NCI-H2081 (cell line): Measurements from ENCODE around the gene DLGAP5.

ENCODE experiments used
- DNase-seq, 2 experiments: peaks; one replicate each; lab custom pipeline; 2025; lab: John Stamatoyannopoulos, UW

DLGAP5 gene

DNA sequence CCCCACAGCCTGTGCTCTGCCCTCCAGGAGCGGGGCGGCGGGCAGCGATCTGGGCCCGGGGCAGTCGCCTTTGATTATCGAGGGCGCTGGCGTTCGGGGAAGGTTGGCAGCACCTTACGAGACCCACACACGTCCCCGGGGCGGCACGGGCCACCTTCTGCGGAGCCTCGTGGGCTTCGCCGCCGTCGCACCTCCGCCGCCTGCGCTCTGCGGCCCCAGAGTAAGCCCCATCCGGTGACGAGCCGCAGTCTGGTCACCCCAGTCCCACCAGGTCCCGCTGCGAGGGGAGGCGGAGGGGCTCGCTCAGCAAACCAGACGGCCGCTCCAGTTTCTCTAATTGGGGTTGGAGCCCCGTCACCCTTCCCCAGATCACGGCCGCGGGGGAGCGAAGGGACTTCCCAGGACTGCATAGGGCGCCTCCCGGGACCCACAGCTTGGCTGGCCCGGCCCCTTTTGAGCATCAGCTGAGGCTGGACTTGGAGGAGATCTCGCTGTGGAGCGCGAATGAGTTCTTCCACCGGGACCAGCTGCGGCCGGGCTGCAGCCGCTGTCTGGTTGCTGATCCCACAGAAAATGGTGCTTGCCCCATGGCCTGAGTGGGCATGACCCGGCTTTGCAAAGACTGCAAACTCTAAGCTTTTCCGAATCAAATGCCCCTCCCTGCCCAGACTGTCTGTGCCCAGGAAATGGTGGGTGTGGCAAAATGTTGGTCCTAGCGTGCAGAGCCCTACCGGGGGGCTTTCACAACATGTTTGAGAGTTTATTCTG, 61.8 kb downstream of the DLGAP5 start:
- DNase-seq = no peak

DNA sequence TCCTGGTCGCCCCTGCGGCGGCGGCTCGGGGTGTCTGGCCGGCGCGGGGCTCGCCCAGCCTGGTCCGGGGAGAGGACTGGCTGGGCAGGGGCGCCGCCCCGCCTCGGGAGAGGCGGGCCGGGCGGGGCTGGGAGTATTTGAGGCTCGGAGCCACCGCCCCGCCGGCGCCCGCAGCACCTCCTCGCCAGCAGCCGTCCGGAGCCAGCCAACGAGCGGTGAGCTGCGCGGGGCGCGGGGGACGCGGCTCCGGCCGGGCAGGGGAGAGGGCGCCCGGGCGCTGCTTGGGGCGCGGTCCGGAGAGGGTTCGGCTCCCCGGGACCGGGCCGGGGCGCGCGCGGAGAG, 62.3 kb downstream of the DLGAP5 start, which contains the start of gene LGALS3:
LGALS3 (plus strand) TSS at position 167 of the 342 bp plus-strand sequence. CDS start 8,122 bp downstream, outside the sequence.
- no peak for DNase-seq

DNA sequence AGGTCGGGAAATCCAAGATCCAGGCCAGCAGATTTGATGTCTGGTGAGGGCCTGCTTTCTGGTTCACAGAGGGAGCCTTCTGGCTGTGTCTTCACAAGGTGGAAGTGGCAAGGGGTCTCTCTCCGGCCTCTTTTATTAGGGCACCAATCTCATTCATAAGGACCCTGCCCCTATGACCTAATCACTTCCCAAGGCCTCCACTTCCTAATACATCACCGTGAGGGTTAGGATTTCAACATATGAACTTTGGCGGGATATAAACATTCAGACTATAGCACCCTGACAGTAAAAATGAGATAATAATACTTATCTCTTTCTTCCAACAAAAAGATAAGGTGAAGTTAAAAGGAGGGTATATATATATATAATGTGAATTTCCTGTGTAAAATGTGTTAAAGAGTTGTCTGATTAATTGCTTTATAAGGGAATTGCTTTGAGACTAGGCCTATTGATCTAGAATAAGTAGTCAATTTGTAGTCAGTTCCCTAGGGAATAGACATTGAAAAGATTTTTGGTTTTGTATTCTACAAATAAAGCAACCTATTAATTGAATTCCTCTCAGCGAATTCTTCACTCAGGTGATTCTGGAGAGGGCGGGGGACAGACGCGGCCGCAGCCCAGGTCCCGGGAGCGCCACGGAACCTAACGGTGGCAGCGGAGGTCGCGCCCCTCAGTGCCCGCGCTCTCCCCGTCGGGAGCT, 62.8 kb downstream of the DLGAP5 start:
- no peak for DNase-seq

DNA sequence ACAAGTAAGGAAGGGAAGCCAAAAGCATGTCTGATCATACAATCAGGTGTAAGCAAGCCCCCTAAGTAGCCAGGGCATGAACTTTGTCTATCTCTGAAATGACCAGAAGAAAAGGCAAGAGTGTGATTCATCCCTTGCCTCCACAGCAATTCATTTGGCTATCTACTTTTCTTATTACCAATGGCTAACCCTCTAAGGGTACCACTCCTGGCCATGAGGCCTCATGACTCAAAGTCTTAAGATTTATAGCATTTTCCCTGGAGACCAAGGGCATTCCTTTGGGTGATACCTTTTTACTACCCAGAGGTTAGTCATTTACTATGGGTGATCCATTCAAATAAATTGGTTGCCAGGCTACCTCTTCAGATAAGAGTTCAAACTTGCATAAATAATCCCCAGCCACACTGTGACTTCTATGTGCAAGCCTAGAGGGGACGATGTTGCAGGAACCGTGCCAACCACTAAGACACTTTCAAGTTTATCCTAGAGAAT, 63.9 kb downstream of the DLGAP5 start:
- DNase-seq = no peak

DNA sequence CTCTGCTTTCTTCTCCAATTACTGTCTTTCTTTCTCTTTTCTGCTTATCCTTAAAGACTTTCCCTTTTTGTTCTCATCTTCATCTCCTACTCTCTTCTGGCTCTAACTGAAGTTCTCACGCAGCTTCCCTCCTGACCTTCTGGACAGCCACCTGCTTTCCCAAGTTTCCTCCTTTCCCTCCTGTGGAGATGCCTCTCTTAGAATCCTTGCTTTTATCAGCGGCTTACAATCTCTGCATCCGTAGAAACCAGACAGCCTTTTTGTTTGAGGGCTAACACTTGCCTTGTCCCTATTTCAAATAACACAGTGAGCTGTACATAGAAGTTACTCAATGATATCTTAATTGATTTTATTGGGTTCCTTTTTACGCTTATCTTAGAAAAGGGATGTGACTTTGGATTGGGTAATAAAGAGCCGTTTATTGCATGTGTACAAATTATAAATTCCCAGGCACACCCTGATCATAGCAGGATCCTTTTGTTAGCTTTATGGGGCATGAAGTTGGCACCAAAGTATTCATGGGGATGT, 64.4 kb downstream of the DLGAP5 start:
- no peak for DNase-seq

DNA sequence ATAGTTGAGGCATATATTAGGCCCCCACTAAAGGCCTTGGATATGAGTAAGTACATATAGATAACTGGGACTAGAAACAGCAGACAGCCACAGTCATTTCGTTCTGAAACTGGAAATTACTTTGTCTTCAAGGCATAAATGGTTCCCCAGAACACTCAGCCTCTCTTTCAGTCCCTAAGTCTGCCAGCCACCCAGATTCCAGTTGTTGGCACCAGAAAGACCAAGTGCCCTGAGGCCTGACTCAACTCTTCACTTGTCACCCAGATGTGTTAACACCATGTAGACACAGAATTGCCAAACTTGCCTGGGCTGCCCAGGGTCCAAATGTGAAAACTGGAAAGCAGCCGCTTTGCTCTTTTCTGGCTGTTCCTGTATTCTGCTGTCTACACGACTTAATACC, 65.4 kb downstream of the DLGAP5 start:
- no peak for DNase-seq

DNA sequence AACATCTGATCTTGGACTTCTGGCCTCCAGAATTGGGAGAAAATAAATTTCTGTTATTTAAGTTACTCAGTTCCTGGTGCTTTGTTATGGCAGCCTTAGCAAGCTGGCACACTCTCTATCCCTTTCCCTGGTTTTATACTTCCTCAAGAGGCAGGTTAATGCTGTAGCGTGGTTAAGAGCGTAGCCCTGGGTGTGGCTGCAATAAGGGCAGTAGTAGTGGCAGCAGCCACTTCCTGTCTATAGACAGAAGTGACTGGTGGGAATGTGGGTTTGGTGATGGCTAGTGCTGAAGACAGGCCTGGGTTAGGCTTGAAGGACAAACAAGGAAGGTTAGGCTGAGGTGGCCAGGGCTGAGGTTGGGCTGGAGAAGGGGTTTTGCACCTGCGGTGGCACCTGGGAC, 66.0 kb downstream of the DLGAP5 start:
- DNase-seq = no peak

DNA sequence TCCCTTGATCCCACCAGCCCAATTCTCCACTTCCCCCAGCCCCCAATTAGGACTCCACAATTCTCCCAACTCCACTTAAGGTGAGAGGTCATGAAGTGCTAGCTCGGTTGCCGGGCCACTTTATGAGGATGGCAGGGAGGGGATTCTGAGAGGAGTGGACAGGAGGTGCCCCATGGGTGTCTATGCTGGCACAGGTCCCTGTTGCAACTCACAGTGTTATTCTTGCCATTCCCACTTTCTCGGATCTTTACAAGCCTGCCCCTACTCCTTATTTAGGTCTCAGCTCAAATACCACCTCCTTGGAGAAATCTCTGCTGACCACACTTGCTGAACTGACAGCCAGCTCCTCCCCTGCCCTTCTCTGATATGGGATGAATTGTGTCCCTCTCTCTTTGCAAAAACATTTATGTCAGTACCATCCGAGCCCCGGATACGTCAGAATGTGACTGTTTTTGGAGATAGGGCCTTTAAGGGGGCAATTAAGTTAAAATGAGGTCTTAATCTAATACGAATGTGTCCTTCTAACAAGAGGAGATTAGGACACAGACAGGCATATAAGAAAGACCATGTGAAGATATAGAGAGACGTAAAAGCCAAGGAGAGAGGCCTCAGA, 66.5 kb downstream of the DLGAP5 start:
- DNase-seq = no peak

DNA sequence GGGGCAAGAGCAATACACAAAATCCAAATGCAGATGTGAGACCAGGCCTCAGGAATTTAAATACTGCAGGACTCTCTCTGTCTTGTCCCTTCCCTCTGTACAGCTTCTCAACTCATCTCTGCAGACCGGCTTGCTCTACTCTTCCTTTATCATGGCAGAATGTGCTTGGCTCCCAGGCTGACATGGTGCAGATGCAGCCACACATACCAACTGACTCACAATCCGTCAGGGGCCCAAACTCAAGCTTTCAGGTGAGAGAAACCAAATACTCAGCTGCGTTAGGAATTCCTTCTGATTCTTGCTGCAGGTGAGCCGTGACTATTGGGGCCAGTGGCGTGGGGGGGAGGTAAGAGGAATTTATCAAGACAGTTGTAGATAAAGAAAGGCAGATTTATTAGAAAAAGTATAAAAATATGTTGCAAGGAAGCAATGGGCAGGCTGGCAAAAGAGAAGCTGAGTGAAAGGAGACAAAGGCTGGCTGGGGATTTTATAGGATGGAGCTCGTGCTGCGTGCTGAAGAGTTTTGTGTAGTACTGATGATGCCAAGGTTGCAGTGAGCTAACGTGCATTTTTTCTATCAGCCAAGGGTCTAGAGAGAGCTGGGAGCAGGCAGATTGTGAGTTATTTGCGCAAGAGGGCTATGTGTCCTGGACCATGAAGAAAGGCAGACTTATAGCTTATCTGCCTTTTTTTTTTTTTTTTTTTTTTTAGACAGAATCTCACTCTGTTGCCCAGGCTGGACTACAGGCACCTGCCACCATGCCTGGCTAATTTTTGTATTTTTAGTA, 67.3 kb downstream of the DLGAP5 start:
- DNase-seq = no peak

DNA sequence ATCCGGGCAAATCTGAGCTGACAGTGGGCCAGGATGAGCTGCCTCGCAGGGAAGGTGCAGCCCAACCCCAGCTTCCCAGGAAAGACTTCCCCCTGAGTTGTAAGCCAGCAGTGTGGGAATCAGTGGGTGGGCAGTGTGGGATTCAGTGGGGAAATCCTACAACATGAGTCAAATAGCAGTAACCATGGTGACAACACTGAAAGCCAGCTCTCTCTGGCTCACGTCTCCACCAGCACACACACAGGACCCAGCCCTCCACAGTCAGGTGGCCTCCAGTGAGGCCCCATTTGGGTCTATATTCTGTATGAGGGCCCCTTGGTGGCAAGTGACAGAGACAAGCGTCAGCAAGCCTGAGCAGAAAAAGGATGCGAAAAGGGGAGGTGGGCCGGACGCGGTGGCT, 68.3 kb downstream of the DLGAP5 start:
- no peak for DNase-seq

DNA sequence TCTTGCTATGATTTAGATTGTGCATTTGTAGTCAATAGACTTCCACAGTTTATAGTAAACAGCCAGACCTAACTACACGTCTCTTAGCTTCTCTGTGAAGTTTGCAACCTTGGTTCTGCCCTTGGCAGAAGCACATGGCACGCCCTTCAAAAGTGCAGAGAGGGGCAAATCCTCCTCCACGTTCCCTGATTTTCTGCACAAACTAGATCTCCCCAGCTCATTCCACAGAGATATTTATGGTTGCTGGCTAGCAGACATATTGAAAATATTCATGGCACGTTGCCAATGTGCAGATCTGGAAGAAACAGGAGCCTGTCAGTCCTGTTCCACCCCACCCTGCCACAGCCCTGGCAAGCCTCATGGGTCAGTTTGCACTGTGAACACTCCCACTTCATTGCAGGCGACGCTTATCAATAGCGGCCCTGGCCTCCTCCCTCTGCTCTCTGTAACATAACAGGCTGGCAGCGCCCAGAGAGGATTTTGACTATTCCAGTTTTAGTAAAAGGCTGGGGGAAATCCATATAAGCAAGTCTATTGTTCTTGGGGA, 68.9 kb downstream of the DLGAP5 start:
- DNase-seq = no peak

DNA sequence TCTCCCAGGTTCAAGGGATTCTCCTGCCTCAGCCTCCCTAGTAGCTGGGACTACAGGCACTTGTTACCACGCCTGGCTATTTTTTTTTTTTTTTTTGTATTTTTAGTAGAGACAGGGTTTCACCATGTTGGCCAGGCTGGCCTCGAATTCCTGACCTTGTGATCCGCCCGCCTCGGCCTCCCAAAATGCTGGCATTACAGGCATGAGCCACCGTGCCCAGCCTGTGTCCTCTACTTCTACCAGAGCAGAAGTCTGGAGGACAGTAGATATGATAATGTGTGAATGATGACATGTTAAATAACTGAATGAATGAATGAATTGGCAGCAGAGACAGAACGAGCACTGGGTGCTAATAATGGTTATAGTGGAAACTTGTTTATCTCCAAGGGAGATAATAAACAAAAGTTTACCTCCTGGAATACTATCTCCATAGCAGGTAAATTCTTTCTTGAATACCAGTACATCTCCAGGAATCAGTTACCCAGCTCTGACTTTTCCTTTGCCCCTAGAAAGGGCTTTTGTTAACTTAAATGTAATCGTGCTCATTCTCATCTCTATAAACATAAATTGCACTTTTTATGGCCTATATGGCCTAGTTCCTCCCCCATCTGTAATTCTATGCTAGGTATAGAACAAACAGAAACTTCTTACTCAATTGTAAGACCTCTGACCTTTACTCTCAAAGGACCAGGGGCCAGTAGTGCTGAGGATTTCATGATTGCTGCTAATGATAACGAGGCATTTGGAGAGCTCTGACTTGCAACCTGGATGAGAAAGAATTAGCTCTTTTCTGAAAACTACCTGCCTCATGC, 69.6 kb downstream of the DLGAP5 start:
- no peak for DNase-seq

DNA sequence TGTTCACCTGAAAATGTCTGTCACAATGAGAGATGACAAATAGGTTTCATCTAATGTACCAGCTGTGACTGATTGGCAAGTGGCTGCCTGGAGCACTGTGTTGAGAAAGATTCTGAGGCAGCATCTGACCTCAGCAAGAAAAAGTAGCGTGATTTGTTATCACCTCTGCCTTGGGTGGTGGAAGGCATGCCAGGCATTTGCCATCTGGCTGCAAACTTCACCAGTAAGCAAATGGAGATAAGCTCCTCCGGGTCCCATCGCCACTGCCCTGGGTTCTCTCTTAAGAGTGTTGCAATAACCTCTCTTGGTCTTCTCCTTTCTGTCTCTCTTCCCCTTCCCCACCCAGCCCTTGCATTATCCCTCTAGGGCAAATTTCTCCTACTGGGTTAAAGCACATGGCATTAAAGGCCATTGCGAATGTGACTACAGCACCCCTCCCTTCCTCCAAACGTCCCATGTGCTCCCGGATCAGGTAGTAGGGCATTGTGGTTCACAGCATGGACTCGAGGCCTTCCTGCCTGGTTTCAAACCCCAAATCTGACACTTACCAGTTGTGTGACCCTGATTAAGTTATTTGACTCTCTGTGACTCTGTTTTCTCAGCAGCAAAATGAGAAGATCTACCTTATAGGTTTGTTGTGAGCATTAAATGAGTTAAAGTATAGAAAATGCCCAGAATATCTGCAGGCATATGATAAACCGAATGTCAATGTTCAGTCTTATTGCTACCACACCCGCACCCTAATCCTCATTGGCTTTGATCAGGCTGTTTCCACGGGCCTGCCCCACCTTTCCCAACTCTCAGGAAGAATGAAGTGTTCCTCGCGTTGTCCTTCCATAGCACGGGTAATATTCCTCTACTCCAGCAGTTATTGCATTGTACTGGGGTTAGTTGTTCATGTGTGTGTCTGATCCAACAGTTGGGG, 70.6 kb downstream of the DLGAP5 start:
- DNase-seq = no peak

DNA sequence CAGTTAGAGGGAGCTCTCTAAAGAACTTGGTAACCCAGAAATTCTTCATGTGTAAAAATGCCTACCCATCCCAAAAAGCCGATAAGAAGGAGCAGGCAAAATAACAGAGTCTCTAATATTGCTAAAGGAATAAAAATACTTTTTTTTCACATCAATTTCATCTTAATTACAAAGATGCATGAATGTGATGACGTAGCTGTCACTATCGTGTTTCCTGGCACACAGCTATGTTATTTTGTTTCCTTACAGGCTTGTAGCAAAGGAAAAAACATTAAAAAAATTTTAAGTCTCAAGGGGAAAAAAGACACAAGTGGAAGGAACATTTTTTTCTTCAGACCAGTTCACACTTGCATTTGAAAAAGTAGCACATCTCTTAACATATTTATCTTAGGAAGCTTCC, 72.6 kb downstream of the DLGAP5 start:
- no peak for DNase-seq

DNA sequence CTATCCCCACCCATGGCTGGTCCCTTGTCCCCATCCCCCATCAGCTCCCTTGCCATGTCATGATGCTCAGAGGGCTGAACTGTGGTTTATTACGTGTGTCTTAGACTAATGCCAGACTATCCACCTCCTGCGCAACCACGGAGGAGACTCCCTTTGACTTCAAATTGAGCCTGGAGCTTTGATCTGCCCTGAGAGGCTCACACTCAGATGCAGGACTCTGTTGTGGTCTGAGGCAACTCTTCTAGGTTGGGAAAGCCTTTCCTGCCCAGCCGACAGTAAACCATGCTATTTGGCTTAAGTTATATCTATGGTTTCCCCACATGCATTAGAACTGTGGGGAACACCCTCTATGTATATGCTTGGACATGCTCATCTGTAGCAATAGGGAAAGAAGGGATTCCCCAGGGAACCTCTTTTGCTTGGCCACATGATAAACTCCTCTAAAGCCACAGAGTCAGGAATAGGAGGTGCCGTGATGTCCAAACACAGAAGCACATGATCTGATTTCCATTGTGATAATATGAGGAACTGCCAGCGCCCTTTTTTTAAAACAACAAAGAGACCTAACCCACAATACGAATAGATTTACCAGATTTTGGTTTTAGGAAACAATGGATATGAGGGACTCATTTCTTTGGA, 73.5 kb downstream of the DLGAP5 start:
- no peak for DNase-seq

DNA sequence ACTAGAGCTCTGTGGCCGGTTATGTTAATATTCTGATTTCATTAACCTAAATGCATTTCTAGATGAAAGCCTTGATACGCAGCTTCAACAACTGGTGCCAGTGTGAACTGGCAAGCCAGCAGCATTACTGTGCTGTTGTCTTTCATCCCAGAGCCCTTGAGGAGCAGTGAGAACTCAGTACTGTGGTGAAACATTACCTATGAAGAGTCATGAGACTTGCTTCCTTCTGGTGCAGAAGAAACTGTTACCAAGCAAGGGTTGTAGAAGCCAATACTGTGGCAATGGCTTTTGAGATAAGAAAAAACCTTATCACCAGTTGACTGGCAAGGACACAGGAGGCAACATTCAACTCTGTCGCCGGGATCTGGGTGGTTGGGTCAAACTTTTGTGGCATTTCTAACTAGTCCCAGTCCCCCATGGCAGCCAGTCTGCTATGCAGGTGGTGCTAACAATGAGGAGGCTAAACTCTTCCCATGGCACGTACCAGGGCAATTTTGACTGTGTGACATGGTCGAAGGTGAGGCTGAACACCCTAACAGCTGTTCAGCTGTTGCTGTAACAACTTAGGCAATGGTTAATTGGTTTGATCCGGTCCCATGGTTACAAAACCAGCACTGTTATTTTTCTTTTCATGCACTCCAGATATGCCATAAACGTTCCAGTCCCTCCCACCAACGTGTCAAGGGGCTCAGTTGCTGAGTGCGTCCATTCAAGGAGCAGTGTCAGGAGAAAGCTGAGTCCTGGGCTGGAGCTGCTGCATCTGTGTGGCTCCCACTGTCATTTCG, 74.9 kb downstream of the DLGAP5 start:
- no peak for DNase-seq

DNA sequence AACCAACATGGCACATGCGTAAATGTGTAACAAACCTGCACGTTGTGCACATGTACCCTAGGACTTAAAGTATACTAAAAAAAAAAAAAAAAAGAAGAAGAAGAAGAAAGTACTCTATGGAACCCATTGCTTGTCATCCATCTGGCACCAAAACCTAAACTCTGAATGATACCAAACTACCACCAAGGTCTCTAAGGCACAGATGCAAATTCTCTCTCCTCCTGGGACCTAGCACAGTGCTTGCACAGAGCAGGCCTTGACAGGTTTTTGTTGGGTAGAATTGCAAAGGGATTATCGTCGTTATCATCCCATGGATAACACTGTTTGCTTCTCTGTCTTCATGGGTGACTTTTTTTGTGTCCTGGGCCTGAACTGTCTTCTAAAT, 75.5 kb downstream of the DLGAP5 start:
- DNase-seq = no peak

DNA sequence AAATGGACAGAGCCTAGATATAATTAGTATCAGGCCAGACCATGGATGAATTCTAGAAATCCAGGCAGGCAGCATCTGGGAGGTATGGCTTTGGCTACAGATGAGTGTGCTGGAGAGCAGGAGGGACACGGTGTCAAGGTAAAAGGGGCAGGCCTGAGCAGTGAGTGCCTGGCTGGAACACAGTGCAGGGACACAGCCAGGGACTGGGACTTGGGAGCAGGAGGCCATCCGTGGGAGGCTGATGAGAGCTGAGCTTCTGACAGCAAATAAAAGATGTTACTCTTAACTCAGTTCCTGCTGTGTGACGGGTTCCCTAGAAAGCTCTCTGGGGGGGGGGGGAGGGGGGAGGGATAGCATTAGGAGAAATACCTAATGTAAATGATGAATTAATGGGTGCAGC, 75.9 kb downstream of the DLGAP5 start:
- DNase-seq = no peak
